Colon (tissue), 2 donors: ENCODE measurements around the gene CAMSAP3.
"Not testable (repeated sequence)": the region's sequence is repeated elsewhere in the genome, so short reads cannot be mapped to it uniquely, and the experiment has no call there.

Source experiments
- FAIRE-seq: peaks from 2 replicates; lab custom pipeline; 2012; peaks lifted over from hg19 to GRCh38; lab: Jason Lieb, UNC
- donor health status: control.
- donor health status: control.

CAMSAP3 gene

GRCh38 chr19:7575434-7576040 lies 20.1 kb upstream of the CAMSAP3 start:
- FAIRE-seq: no peak

DNA sequence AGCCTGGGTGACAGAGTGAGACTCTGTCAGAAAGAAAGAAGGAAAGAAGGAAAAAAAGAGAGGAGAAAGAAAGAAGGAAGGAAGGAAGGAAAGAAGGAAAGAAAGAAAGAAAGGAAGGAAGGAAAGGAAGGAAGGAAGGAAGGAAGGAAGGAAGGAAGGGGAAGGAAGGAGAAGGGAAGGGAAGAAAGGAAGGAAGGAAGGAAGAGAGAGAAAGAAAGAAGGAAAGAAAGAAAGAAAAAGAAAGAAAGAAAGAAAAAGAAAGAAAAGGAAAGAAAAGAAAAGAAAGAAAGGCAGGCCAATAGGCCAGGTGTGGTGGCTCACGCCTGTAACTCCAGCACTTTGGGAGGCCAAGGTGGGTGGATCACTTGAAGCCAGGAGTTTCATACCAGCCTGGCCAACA lies 18.2 kb upstream of the CAMSAP3 start:
- not testable (repeated sequence) for FAIRE-seq

GRCh38 chr19:7578127-7578526 lies 17.5 kb upstream of the CAMSAP3 start:
- FAIRE-seq: no peak

DNA sequence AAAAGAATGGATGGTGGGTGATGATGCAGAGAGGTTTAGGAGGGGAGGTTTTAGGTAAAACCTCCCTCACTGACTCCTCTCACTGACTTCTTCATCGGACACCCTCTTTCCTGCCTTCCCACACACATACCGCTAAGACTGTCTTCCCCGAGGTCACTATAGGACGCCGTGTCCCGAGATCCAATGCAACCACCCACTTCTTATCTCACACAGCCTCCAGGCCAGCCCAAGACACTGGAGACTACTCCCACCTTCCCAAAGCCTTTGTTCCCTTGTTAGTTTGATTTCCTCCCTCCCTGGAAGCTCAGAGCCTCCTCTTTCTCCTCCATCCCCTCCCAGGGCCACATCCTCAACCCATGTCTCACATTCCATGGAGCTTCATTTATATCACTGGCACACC lies 16.5 kb upstream of the CAMSAP3 start:
- FAIRE-seq: no peak

DNA sequence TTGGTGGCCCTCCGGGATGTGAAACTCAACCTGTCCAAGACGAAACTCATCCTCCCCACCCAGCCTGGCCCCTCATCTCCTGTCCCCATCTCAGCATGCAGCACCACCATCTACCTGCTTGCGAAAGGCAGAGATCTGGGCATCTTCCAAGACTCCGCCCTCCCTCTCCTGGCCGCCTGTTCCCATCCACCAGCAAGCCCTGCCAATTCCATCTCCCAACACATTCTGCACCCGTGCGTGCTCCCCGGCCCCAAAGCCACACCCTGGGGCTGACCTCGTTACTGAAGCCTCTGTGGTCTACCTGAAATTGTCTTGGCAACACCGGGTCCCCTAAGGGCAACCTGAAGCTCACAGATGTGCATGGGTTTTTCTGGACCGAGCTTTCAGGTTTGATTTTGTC lies 13.2 kb upstream of the CAMSAP3 start:
- no peak for FAIRE-seq

DNA sequence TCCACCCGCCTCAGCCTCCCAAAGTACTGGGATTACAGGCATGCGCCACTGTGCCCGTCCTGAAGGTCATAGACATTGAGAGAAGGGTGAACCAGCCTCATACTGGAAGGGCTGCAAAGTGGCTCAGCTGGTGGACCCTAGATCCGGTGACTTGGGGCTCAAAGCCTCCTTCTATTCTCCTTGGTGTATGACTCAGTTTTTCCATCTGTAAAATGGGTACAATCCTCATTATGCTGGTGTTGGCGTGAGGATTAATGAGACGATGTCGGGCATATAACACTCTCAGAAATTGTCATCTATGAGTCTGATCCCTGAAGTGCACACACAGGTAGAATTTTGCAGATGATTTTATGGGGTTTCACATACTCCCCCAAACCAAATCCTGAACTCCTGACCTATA lies 5.8 kb upstream of the CAMSAP3 start:
- no peak for FAIRE-seq

DNA sequence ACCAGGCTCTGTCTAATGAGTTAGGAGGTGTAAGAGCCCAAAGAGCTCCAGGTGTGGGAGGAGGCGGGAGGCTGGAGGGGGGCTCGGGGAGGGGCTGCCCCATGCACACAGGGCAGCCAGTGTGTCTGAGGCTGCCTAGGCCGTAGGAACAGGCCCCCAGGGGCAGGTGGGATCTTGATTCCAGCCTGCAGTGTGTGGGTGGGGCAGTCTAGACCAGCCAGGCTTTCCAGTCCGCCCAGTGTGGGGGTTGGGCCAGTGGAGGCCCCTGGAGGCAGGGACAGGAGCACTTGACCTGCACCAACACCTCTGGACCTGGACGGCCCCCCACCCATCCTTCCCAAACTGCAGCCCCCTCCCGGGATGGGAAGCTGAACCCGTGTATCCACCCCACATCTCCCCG lies 5.4 kb upstream of the CAMSAP3 start:
- FAIRE-seq: no peak

GRCh38 chr19:7596211-7596937 lies 711 bp downstream of the CAMSAP3 start:
- no peak for FAIRE-seq

GRCh38 chr19:7597689-7598088 lies 2.0 kb downstream of the CAMSAP3 start:
- FAIRE-seq: no peak

GRCh38 chr19:7598180-7598579 lies 2.5 kb downstream of the CAMSAP3 start:
- FAIRE-seq: no peak

GRCh38 chr19:7600721-7601120 lies 5.1 kb downstream of the CAMSAP3 start:
- FAIRE-seq: no peak

DNA sequence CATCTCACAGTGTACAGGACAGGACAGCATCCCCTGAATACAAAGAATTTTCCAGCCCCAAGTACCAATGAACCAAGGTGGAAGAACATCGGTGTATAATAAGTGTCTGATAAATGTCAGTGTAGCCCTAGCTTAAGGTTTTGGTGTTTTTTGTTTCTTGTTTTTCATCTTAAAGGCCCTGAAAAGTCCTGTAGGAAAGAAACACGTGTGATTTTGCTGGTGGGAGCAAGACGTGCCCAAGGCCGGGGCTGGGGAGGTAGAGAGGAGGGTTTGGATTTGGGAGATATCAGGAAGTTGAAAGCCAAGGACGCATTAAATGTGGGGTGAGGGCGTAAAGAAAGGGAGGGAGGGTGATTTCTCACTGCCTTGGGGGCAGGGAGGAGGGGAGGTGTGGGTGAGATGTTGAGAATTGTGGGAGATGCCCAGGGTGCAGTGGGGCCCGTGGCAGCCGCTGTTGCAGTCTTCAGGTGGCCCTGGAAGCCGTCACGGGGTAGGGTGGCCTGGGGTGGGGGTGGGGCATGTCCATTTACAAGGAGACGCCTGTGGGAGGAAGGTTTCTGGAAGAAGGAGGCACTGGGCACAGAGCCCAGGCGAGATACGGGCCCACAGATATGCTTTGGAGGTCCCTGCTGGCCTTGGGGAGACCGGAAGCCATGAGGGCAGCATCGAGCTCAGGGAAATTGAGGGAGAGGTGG lies 6.7 kb downstream of the CAMSAP3 start:
- FAIRE-seq: no peak

GRCh38 chr19:7602935-7603497 lies 7.4 kb downstream of the CAMSAP3 start:
- FAIRE-seq: no peak

- no peak for FAIRE-seq
Observed at GRCh38 chr19:7603919-7604318, 8.3 kb downstream of the CAMSAP3 start.

- FAIRE-seq: no peak
Observed at GRCh38 chr19:7605490-7606222, 10.0 kb downstream of the CAMSAP3 start.

DNA sequence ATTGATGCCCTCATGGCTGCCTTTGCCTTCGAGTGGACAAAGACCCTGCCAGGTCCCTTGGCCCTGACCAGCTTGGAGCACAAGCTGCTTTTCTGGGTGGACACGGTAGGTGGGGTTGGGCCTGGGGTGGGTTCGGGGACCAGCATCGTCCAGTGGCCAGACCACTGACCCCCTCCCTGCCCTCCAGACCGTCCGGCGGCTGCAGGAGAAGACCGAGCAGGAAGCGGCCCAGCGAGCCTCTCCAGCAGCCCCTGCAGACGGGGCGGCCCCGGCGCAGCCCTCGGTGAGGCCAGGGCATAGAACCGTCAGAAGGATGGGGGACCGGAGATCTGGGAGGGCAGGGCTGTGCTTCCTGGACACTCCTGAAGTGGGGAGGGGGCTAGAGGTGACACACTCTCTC lies 10.6 kb downstream of the CAMSAP3 start:
- no peak for FAIRE-seq

- FAIRE-seq: no peak
Observed at GRCh38 chr19:7607212-7607873, 11.7 kb downstream of the CAMSAP3 start.

DNA sequence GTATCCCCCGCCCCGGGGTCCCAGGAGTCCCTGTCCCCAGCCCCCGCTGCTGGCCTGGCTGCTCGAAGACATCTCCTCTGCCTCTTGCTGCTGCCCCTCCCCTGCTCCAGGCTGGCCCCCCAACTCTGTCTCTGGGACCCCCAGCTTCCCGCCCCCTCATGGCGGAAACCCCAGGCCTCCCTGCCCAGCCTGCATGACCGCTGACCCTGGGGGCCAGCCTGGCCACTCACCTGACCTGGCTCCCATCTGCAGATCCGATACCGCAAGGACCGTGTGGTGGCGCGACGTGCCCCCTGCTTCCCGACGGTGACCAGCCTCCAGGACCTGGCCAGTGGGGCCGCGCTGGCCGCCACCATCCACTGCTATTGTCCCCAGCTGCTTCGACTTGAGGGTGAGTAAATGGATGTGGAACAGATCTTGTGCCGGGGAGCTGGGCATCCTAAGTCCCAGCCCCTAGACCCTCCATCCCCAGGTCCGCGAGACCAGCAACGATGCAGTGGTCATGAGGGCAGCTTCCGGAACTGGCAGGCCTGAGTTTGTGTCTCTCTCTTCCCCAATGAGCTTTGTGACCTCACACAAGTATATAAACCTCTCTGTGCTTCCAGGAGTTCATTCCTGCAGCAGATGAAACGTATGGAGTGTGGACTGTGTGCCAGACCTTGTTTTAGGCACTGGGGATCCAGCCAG lies 12.4 kb downstream of the CAMSAP3 start:
- no peak for FAIRE-seq

- no peak for FAIRE-seq
Observed at GRCh38 chr19:7610491-7611240, 15.0 kb downstream of the CAMSAP3 start.

- no peak for FAIRE-seq
Observed at GRCh38 chr19:7611541-7612279, 16.0 kb downstream of the CAMSAP3 start.
